GM21529 (cell line): ENCODE data around the gene NUMB.

Experiments used
- ATAC-seq: cut with Tn5 transposase; IDR thresholded peaks from one replicate; pipeline ENCODE4 v1.9.1; 2021; ENCODE audit not compliant: unreplicated experiment

Gene NUMB

GRCh38 chr14:73234586-73235394 lies 223.6 kb downstream of the NUMB start:
- ATAC-seq, result no peak

- ATAC-seq, result no peak
Observed at GRCh38 chr14:73234029-73234428, 224.3 kb downstream of the NUMB start.

- no peak for ATAC-seq
Observed at GRCh38 chr14:73233564-73233963, 224.8 kb downstream of the NUMB start.

GRCh38 chr14:73232984-73233383 lies 225.4 kb downstream of the NUMB start:
- no peak for ATAC-seq

GRCh38 chr14:73231981-73232851 lies 226.1 kb downstream of the NUMB start:
- no peak for ATAC-seq

GRCh38 chr14:73230051-73230450 lies 228.3 kb downstream of the NUMB start:
- ATAC-seq, result no peak

GRCh38 chr14:73227812-73228781 lies 230.2 kb downstream of the NUMB start:
- ATAC-seq, result no peak

- no peak for ATAC-seq
Observed at GRCh38 chr14:73225496-73225895, 232.8 kb downstream of the NUMB start.
